Measurements from ENCODE around the gene QSOX2.

DNA sequence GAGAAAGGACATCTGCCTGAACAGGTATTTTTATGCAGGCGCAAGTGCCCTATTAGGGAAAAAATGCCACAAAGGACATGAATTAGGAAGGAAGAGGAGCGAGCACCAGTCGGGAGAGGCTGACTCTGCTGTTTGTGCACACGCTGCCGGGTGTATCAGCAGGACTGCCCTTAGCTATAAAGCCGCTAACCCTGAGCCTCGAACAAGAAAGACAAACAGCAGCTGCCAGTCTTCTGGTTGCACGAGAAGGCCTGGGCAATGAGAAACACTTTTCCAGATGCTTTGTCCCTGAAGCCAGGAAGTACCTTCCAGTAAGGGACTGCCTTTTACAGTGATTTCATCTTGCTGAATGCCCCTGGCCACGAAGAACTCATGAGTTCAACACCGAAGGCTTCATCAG lies 12.6 kb downstream of the QSOX2 start:
- TF ChIP-seq, protein P1, sequence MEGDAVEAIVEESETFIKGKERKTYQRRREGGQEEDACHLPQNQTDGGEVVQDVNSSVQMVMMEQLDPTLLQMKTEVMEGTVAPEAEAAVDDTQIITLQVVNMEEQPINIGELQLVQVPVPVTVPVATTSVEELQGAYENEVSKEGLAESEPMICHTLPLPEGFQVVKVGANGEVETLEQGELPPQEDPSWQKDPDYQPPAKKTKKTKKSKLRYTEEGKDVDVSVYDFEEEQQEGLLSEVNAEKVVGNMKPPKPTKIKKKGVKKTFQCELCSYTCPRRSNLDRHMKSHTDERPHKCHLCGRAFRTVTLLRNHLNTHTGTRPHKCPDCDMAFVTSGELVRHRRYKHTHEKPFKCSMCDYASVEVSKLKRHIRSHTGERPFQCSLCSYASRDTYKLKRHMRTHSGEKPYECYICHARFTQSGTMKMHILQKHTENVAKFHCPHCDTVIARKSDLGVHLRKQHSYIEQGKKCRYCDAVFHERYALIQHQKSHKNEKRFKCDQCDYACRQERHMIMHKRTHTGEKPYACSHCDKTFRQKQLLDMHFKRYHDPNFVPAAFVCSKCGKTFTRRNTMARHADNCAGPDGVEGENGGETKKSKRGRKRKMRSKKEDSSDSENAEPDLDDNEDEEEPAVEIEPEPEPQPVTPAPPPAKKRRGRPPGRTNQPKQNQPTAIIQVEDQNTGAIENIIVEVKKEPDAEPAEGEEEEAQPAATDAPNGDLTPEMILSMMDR (conservative IDR thresholded peaks at IDR 0.05; ENCODE audit: low read depth in 2 of 2): no peak
- TF ChIP-seq ZNF114 (CRISPR knock-in tag; IDR thresholded peaks at IDR 0.05) (no peak), EZH2phosphoT487 (IDR thresholded peaks at IDR 0.05; ENCODE audit: unreplicated experiment) (no peak)
